SK-N-SH treated with all-trans-retinoic acid at 6 μM for 48 hours (cell line): ENCODE data around the gene TNFRSF4.

Source experiments
- ATAC-seq: fragments of 200-7000 bp; cut with Tn5 transposase; 3 replicates; pipeline ENCODE4 v1.9.1; 2020; ENCODE audit warnings: mild to moderate bottlenecking, moderate library complexity
- ARNTL ChIP-seq: fragments of 450-650 bp; formaldehyde crosslinking; IDR thresholded peaks from 2 replicates; pipeline ENCODE4 v1.5.0; 2020; ENCODE audit warnings: low read depth, mild to moderate bottlenecking, moderate library complexity, borderline replicate concordance
- BACH2 ChIP-seq: fragments of 250-450 bp; sonication (Bioruptor Pico); IDR thresholded peaks from 2 replicates; pipeline ENCODE4 v1.9.0; 2021; ENCODE audit warnings: mild to moderate bottlenecking, borderline replicate concordance
- CREB5 ChIP-seq: fragments of 250-450 bp; sonication (Bioruptor Pico); IDR thresholded peaks from 2 replicates; pipeline ENCODE4 v1.5.1; 2020; ENCODE audit warnings: low read depth, mild to moderate bottlenecking, moderate library complexity
- CSDC2 ChIP-seq: fragments of 250-450 bp; sonication (Bioruptor Pico); IDR thresholded peaks from 2 replicates; pipeline ENCODE4 v1.5.0; 2020; ENCODE audit warnings: mild to moderate bottlenecking, moderate library complexity
- ESRRG ChIP-seq: fragments of 250-450 bp; sonication (Bioruptor Pico); IDR thresholded peaks from 2 replicates; pipeline ENCODE4 v1.6.1; 2021; ENCODE audit warnings: mild to moderate bottlenecking
- GLIS3 ChIP-seq: fragments of 250-450 bp; sonication (Bioruptor Pico); IDR thresholded peaks from 2 replicates; pipeline ENCODE4 v1.5.0; 2020; ENCODE audit warnings: mild to moderate bottlenecking, moderate library complexity
- ISL1 ChIP-seq: fragments of 250-450 bp; sonication (Bioruptor Pico); IDR thresholded peaks from 2 replicates; pipeline ENCODE4 v2.1.2; 2022; ENCODE audit warnings: mild to moderate bottlenecking, moderate library complexity
- OSR1 ChIP-seq: fragments of 250-450 bp; sonication (Bioruptor Pico); IDR thresholded peaks from 2 replicates; pipeline ENCODE4 v1.8.0; 2022; ENCODE audit warnings: moderate library complexity, mild to moderate bottlenecking, inconsistent platforms
- POU6F1 ChIP-seq: fragments of 250-450 bp; sonication (Bioruptor Pico); IDR thresholded peaks from 2 replicates; pipeline ENCODE4 v1.8.0; 2021; ENCODE audit warnings: low read depth, mild to moderate bottlenecking, moderate library complexity, borderline replicate concordance
- PPARA ChIP-seq: fragments of 250-450 bp; sonication (Bioruptor Pico); IDR thresholded peaks from 2 replicates; pipeline ENCODE4 v1.5.0; 2020; ENCODE audit warnings: mild to moderate bottlenecking, borderline replicate concordance
- RARB ChIP-seq: fragments of 250-450 bp; sonication (Bioruptor Pico); IDR thresholded peaks from 2 replicates; pipeline ENCODE4 v1.8.0; 2021; ENCODE audit warnings: mild to moderate bottlenecking, moderate library complexity
- SNAI2 ChIP-seq: fragments of 250-450 bp; sonication (Bioruptor Pico); IDR thresholded peaks from 2 replicates; pipeline ENCODE4 v1.5.0; 2020; ENCODE audit warnings: mild to moderate bottlenecking, moderate library complexity
- TCF4 ChIP-seq: fragments of 250-450 bp; sonication (Bioruptor Pico); IDR thresholded peaks from 2 replicates; pipeline ENCODE4 v1.8.0; 2021; ENCODE audit warnings: mild to moderate bottlenecking, moderate library complexity, borderline replicate concordance
- TOX ChIP-seq: fragments of 250-450 bp; sonication (Bioruptor Pico); IDR thresholded peaks from 2 replicates; pipeline ENCODE4 v1.8.0; 2021; ENCODE audit warnings: mild to moderate bottlenecking, moderate library complexity, borderline replicate concordance
- TSHZ2 ChIP-seq: fragments of 250-450 bp; sonication (Bioruptor Pico); IDR thresholded peaks from 2 replicates; pipeline ENCODE4 v1.5.0; 2020; ENCODE audit warnings: mild to moderate bottlenecking, moderate library complexity
- ZC3H10 ChIP-seq: fragments of 250-450 bp; sonication (Bioruptor Pico); IDR thresholded peaks from 2 replicates; pipeline ENCODE4 v1.5.1; 2021; ENCODE audit warnings: mild to moderate bottlenecking, moderate library complexity
- ZFP30 ChIP-seq: fragments of 450-650 bp; formaldehyde crosslinking; IDR thresholded peaks from 2 replicates; pipeline ENCODE4 v1.5.0; 2022; ENCODE audit warnings: mild to moderate bottlenecking, moderate library complexity
- ZNF565 ChIP-seq: fragments of 450-650 bp; formaldehyde crosslinking; conservative IDR thresholded peaks from 2 replicates; pipeline ENCODE4 v1.5.0; 2020; ENCODE audit warnings: low read depth, mild to moderate bottlenecking, moderate library complexity
- ZNF70 ChIP-seq: fragments of 450-650 bp; formaldehyde crosslinking; IDR thresholded peaks from 2 replicates; pipeline ENCODE4 v1.5.0; 2020; ENCODE audit warnings: mild to moderate bottlenecking, moderate library complexity
- ZNF8 ChIP-seq: fragments of 450-650 bp; formaldehyde crosslinking; IDR thresholded peaks from 2 replicates; pipeline ENCODE4 v1.5.0; 2020; ENCODE audit warnings: mild to moderate bottlenecking, moderate library complexity
- TF ChIP-seq, protein P1 (sequence below): fragments of 250-450 bp; sonication (Bioruptor Pico); IDR thresholded peaks from 2 replicates; pipeline ENCODE4 v1.5.1; 2021; ENCODE audit warnings: mild to moderate bottlenecking, moderate library complexity

Gene TNFRSF4

GRCh38 chr1:1245178-1245816 lies 31.3 kb upstream of the TNFRSF4 start (continued):
- TF ChIP-seq OSR1 (CRISPR knock-in tag) = no peak
- TF ChIP-seq ZNF8 (CRISPR knock-in tag) = no peak
- no peak for TF ChIP-seq ESRRG (CRISPR knock-in tag)

DNA sequence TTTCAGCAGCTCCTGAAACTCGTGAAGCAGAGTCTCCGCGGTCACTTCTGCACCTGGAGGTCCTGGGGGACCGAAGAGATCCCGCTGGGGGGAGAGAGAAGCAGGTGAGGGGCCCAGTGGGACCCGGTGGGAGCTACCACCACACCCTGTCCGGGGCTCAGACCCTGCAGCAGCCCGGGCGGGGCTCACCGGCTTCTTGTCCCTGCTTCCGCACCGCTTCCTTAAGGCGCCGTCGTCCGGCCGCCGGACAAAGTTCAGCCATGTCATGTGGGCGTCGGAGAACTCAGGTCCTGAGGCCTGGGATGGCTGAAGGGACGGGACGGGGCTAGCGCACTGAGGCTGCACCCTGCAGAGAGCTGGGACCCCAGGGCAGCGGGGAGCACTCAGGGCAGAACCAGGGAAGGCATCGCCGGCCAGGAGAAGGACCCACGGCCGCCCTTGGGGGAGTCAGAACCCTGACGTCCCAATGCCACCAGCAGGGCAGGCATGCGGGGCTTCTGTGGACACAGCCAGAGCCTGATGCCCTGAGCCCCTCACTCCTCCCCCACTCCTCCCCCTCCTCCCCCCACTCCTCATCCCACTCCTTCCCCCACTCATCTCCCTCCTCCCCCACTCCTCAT lies 30.3 kb upstream of the TNFRSF4 start:
- TF ChIP-seq TOX (CRISPR knock-in tag) (no peak), TCF4 (CRISPR knock-in tag) (no peak), RARB (CRISPR knock-in tag) (no peak), ZNF8 (CRISPR knock-in tag) (no peak), SNAI2 (CRISPR knock-in tag) (no peak), BACH2 (CRISPR knock-in tag) (no peak), CSDC2 (CRISPR knock-in tag) (no peak), ESRRG (CRISPR knock-in tag) (no peak), ZC3H10 (no peak), OSR1 (CRISPR knock-in tag) (no peak), PPARA (CRISPR knock-in tag) (no peak), ARNTL (CRISPR knock-in tag) (no peak), ZNF565 (CRISPR knock-in tag) (no peak), ZFP30 (no peak), TSHZ2 (CRISPR knock-in tag) (no peak), ZNF70 (no peak)
- TF ChIP-seq, protein P1, sequence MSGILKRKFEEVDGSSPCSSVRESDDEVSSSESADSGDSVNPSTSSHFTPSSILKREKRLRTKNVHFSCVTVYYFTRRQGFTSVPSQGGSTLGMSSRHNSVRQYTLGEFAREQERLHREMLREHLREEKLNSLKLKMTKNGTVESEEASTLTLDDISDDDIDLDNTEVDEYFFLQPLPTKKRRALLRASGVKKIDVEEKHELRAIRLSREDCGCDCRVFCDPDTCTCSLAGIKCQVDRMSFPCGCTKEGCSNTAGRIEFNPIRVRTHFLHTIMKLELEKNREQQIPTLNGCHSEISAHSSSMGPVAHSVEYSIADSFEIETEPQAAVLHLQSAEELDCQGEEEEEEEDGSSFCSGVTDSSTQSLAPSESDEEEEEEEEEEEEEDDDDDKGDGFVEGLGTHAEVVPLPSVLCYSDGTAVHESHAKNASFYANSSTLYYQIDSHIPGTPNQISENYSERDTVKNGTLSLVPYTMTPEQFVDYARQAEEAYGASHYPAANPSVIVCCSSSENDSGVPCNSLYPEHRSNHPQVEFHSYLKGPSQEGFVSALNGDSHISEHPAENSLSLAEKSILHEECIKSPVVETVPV (CRISPR knock-in tag) = no peak
- TF ChIP-seq, all 23 proteins: peak for 0
- ATAC-seq = no peak

GRCh38 chr1:1243807-1244191 lies 29.8 kb upstream of the TNFRSF4 start:
- no peak for TF ChIP-seq ZC3H10
- TF ChIP-seq ISL1 (CRISPR knock-in tag) = no peak
- TF ChIP-seq ESRRG (CRISPR knock-in tag) = no peak
- TF ChIP-seq TOX (CRISPR knock-in tag) = no peak
- TF ChIP-seq, protein P1 (CRISPR knock-in tag) = no peak
- TF ChIP-seq CSDC2 (CRISPR knock-in tag) = no peak

DNA sequence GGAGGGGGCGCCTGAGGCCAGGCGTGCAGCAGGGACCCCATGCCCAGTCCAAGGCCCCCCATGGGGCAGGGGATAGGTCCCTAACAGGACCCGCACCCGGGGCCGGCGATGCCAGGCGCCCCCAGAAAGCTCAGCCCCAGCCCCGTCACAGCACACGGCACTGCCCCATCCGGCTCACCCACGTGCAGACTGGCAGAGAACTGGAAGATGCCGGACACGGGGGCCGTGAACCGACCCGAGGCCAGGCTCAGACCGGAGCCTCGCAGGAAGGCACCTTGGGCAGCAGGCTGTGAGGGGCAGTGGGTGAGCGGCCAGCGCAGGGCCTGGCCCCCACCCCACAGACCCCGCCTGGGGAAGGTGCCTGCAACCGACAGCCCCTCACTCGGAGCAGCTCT lies 29.3 kb upstream of the TNFRSF4 start:
- no peak for TF ChIP-seq CREB5 (CRISPR knock-in tag)
- no peak for TF ChIP-seq POU6F1 (CRISPR knock-in tag)
- TF ChIP-seq ZNF70 = no peak
- TF ChIP-seq GLIS3 (CRISPR knock-in tag) = no peak
- no peak for TF ChIP-seq TSHZ2 (CRISPR knock-in tag)
- no peak for TF ChIP-seq OSR1 (CRISPR knock-in tag)
- no peak for TF ChIP-seq CSDC2 (CRISPR knock-in tag)
- no peak for ATAC-seq

More at GRCh38 chr1:1243807-1244191, 29.8 kb upstream of the TNFRSF4 start:
- no peak for ATAC-seq
